SU-DHL-6 (cell line): ENCODE data around the gene ITPR1.

ENCODE experiments used
- CTCF ChIP-seq: fragments of 200-600 bp; sonication (generic); IDR thresholded peaks from one replicate; pipeline ENCODE4 v1.5.1; 2017; ENCODE audit warnings: antibody characterized with exemption, mild to moderate bottlenecking, low read length, moderate library complexity; ENCODE audit not compliant: insufficient read depth, poor library complexity, severe bottlenecking
- EZH2phosphoT487 ChIP-seq: fragments of 200-600 bp; sonication (generic), shearing (Covaris generic); conservative IDR thresholded peaks from 2 replicates; pipeline ENCODE4 v1.6.1; 2018; ENCODE audit warnings: mild to moderate bottlenecking, antibody characterized with exemption, low read length, moderate library complexity, mixed read lengths

- TF ChIP-seq CTCF = no peak
- no peak for TF ChIP-seq EZH2phosphoT487
Observed at GRCh38 chr3:4660936-4661335, 167.8 kb downstream of the ITPR1 start.
